Activated CD8-positive, alpha-beta T cell treated with anti-CD3 and anti-CD28 coated beads for 36 hours (primary cell): ENCODE measurements around the gene NKX1-1. TPM values are rescaled to one million over a fixed set of nuclear protein-coding genes. Genes with fewer than 3 reads are reported as not detected.

Experiments used
- ATAC-seq: fragments of 200-7000 bp; cut with Tn5 transposase; one replicate; pipeline ENCODE4 v1.10.0; 2021; ENCODE audit warnings: mild to moderate bottlenecking, moderate library complexity
- CTCF ChIA-PET: fragments of 350-600 bp; sonication (Branson Sonifier 250); formaldehyde crosslinking; loops from one replicate; lab custom pipeline; 2021; ENCODE audit warnings: antibody characterized with exemption; lab: Charles Lee
- POLR2A ChIA-PET: fragments of 350-600 bp; sonication (Branson Sonifier 250); formaldehyde crosslinking; loops from one replicate; lab custom pipeline; 2021; ENCODE audit warnings: antibody characterized with exemption; lab: Charles Lee
- DNase-seq: peaks from one replicate; pipeline ENCODE4 v3.0.0-alpha.2; 2020
- H3K27ac Mint-ChIP-seq: one replicate; pipeline ENCODE4 v1.8.0; 2021; ENCODE audit warnings: mild to moderate bottlenecking, mixed read lengths
- H3K27me3 Mint-ChIP-seq: one replicate; pipeline ENCODE4 v1.8.0; 2021; ENCODE audit warnings: mixed read lengths
- H3K36me3 Mint-ChIP-seq: one replicate; pipeline ENCODE4 v1.8.0; 2021; ENCODE audit warnings: low read depth, mixed read lengths
- H3K4me1 Mint-ChIP-seq: one replicate; pipeline ENCODE4 v1.8.0; 2021; ENCODE audit warnings: low read depth, mixed read lengths
- H3K4me3 Mint-ChIP-seq: one replicate; pipeline ENCODE4 v1.8.0; 2021; ENCODE audit warnings: mild to moderate bottlenecking, moderate library complexity, mixed read lengths
- H3K9me3 Mint-ChIP-seq: one replicate; pipeline ENCODE4 v1.8.0; 2021; ENCODE audit warnings: mixed read lengths
- intact Hi-C: fragments of 100-400 bp; cut with micrococcal nuclease; formaldehyde crosslinking; loops from one replicate; pipeline ENCODE4 v1.10.0; 2022
- total RNA-seq, 2 experiments: library from RNA; stranded (reverse); gene quantifications; one replicate each; pipeline ENCODE4 v1.2.3, GENCODE V29; 2021
- TF ChIP-seq, protein P1 (sequence below): fragments of 200-600 bp; IDR thresholded peaks from one replicate; pipeline ENCODE4 v1.8.0; 2022; ENCODE audit warnings: antibody characterized with exemption, mild to moderate bottlenecking

NKX1-1 gene
- total RNA-seq, 2 experiments from 2014 or later = not detected

GRCh38 chr4:1353186-1354055 is 52.8 kb downstream of the NKX1-1 start:
- H3K36me3 Mint-ChIP-seq = no peaks in the 10 kb centered on the region
- no peaks in the 10 kb centered on the region for H3K27me3 Mint-ChIP-seq
- ChIA-PET POLR2A (interaction anchor here (0.7 to 1.2 kb wide), 2 partner anchors 65 to 276 kb away, joined by 3 read pairs; no protein-coding TSS in a partner anchor), CTCF (interaction anchor here (0.6 to 2.3 kb wide), 7 partner anchors 45 to 276 kb away, joined by 3 to 12 read pairs (median 6); partner anchors contain the start of gene MAEA)
- H3K4me3 Mint-ChIP-seq = no peak overlapping the region
- H3K4me1 Mint-ChIP-seq = peaks cover 25% of the 10 kb centered on the region
- ATAC-seq (no peak), DNase-seq (no peak)
- H3K9me3 Mint-ChIP-seq = no peaks in the 10 kb centered on the region
- intact Hi-C loops = loop anchor here (10.0 kb wide), 1 partner anchor 219 kb away; no protein-coding TSS in a partner anchor
- no peak overlapping the region for H3K27ac Mint-ChIP-seq
- TF ChIP-seq, protein P1, sequence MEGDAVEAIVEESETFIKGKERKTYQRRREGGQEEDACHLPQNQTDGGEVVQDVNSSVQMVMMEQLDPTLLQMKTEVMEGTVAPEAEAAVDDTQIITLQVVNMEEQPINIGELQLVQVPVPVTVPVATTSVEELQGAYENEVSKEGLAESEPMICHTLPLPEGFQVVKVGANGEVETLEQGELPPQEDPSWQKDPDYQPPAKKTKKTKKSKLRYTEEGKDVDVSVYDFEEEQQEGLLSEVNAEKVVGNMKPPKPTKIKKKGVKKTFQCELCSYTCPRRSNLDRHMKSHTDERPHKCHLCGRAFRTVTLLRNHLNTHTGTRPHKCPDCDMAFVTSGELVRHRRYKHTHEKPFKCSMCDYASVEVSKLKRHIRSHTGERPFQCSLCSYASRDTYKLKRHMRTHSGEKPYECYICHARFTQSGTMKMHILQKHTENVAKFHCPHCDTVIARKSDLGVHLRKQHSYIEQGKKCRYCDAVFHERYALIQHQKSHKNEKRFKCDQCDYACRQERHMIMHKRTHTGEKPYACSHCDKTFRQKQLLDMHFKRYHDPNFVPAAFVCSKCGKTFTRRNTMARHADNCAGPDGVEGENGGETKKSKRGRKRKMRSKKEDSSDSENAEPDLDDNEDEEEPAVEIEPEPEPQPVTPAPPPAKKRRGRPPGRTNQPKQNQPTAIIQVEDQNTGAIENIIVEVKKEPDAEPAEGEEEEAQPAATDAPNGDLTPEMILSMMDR = no peak

Other genes starting within 250 kb of the NKX1-1 start
- gene SPON2, start 233.9 kb downstream of the NKX1-1 start, total RNA-seq = 10 to 100 TPM in 1 of 2 experiments, 1 to 10 TPM in 1; 9.9 to 10.5 TPM
- 100 to 1,000 TPM; 136 TPM for gene CTBP1, start 157.3 kb downstream of the NKX1-1 start, total RNA-seq
- gene MAEA, start 116.6 kb downstream of the NKX1-1 start, total RNA-seq = 10 to 100 TPM; 32.3 to 37.0 TPM
- gene UVSSA, start 59.2 kb downstream of the NKX1-1 start, total RNA-seq = 10 to 100 TPM; 18.6 to 20.2 TPM